ENCODE data around the gene CUL2.
"Not testable (repeated sequence)": the region's sequence is repeated elsewhere in the genome, so short reads cannot be mapped to it uniquely, and the experiment has no call there.

The CUL2 gene

GRCh38 chr10:35020481-35020880 lies 69.7 kb downstream of the CUL2 start:
- no peak for DNase-seq

GRCh38 chr10:35019041-35020024 lies 70.8 kb downstream of the CUL2 start:
- DNase-seq, result no peak

- no peak for DNase-seq
Observed at GRCh38 chr10:35017608-35018007, 72.5 kb downstream of the CUL2 start.

DNA sequence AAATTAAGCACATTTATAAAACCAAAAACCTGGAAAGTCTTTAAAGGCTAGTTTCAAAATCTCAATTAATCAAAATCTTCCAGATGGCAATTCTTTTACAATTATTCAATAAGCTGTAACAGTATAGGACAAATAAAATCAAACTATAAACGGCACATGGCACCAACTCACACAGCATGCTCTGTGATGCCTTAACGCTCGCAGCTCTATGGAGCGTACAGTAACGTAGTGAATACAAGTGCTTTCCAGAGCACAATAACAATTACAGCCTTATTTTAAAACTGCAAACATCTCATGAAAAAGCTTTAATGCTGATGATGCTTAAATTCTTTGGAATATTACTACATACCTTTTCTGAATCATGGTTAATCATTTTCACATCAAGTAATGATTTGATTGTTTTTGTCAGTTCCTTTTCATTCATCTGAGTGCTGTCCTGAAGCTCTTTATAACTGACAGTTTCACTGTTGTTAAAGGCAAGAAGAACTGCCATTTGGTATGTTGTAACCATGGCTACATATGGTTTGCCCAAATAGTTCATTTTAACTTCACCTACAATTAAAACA lies 74.2 kb downstream of the CUL2 start:
- no peak for DNase-seq

DNA sequence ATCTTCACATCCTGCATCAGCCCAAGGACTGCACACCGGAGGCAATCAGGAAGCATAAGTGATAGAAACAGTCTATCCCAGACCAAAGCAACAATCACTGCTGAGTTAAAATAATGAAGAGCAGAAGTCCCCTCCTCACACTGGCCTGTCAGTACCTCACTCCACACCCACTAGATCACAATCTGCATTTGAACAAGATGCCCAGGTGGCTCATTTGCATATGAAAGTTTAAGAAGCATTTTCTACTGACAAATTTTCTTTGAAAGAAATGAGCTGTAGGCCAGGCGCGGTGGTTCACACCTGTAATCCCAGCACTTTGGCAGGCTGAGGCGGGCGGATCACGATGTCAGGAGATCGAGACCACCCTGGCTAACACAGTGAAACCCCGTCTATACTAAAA lies 77.4 kb downstream of the CUL2 start:
- no peak for DNase-seq

- DNase-seq, result no peak
Observed at GRCh38 chr10:35011771-35012191, 78.4 kb downstream of the CUL2 start.

GRCh38 chr10:35007858-35008301 lies 82.3 kb downstream of the CUL2 start:
- DNase-seq, result no peak

DNA sequence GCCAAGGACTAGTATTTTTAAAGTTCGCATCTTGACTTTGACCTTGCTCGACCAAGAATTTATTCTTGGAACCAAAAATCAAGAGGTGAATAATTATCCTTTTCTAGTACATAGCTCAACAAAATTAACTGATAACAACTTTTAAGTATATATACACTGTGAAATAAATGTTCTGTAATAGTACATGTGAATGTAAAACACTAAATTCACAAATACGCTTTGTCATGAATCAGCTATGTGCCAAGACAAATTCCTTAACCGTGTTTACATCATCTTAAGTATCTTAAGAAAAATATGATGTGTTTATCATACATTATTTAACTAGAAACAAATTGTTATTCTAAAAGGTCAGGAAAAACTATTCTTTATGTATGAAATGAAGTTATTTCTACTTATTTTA lies 83.3 kb downstream of the CUL2 start:
- no peak for DNase-seq

DNA sequence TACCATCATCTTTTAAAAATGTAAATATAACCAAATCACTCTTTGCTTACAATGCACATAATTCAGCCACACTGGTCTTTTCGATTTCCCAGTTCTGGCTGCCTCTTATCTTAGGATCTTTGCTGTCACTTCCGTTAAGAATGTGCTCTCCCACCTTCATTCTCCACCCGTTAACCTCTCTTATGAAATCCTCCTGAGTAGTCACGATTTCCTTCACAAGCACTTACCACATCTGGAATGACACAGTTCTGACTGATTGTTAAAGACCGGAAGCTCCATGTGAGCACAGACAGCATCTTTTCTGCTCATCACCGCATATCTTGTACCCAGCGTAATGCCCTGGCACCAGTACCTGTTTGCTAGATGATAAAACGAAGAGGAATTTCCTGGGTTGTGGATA lies 84.3 kb downstream of the CUL2 start:
- no peak for DNase-seq

- no peak for DNase-seq
Observed at GRCh38 chr10:35004651-35005050, 85.5 kb downstream of the CUL2 start.

DNA sequence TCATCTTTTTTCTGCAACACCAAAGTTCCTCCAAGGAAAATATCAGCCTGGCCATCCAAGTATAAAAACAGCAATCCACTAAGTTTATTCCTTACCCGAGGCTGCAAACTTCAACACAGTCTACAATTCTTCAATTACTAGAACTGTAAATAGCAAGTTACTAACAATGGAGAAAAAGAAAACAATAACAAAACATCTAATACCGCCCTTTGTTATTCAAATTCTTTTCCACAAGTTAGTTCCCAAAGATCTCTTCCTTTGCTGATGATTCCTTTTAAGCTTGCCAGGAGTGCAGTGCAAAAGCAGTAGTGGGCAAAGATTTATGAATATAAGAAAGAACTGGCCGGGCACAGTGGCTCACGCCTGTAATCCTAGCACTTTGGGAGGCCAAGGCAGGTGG lies 86.2 kb downstream of the CUL2 start:
- no peak for DNase-seq

GRCh38 chr10:35000936-35001335 lies 89.2 kb downstream of the CUL2 start:
- no peak for DNase-seq

DNA sequence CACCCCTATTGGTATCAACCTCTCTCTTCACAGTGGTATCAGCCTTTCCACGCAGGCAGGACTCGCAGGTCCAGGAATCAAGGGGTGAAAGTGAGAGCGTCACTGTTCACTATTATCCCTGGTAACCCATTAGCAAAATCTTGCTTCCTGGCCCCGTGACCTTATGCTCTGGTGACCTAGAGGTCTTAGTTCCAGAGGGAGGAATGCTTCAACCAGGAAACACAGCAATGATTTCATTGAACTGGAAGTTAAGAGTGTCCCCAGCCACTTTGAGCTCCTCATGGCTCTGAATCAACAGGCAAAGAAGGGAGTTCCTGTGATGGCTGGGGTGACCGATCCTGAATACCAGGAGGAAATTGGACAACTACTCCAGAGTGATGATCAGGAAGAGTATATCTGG lies 90.6 kb downstream of the CUL2 start:
- no peak for DNase-seq

DNA sequence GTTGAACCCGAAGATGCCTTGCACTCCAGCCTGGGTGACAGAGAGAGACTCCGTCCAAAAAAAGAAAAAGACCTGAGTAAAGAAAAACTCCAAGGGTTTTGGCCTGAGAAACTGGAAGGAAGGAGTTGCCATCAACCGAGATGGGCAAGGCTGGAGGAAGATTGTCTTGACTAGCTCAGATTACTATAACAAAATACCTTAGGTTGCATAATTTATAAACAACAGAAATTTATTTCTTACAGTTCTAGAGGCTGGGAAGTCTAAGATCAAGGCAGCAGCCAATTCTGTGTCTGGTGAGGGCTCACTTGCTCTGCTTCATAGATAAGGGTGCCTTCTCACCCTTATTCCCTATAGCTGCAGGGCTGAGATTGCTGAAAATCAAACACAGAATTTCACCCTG lies 91.2 kb downstream of the CUL2 start:
- no peak for DNase-seq

DNA sequence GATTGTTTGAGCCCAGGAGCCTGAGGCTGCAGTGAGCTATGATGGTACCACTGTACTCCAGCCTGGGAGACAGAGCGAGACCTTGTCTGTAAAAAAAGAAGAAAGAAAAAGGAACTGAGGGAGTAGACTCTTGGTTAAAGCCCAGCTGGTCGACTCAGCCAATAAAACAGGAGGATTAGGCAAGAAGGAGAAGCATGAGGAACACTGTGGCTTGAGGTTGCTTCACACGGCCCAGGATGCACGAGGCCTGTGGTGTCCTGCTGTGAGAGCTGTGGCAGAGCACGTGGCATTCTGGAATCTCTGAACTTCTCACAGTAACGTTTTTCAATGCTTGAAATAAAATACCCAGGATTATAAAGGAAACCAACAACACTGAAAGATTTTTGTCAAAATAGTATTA lies 93.3 kb downstream of the CUL2 start:
- peak in 7 of 56 donors; percentile 4 to 26 (median 7) for DNase-seq

- no peak for DNase-seq
Observed at GRCh38 chr10:34995925-34996324, 94.2 kb downstream of the CUL2 start.

DNA sequence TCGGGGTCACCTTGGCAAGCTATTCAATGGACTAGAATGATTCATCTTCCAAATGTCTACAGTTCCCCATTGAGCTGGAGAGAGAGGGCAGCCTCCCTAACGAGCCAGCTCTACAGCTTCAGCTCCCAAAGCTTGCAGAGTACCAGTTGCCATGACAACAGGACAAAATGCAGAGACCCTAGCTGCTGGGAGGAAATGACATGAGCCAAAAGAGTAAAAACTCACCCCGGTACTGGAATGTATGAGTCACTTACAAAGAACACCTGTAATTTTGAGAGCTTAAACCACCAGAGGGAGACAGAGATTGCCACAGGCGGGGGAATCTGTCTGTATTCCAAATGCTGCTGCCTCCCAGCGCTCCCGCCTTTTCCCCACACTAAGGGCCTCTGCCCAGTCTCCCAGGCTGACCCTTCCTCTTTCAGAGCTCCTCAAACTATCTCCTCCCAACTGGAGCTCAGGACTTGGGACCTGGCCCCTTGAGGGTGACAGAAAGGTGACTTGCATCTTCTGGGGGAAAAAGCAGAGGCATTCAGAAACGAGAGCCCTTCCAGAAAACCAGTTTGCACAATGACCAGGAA lies 95.5 kb downstream of the CUL2 start:
- DNase-seq, result peak in 25 of 56 donors; percentile 1 to 48 (median 9)

DNA sequence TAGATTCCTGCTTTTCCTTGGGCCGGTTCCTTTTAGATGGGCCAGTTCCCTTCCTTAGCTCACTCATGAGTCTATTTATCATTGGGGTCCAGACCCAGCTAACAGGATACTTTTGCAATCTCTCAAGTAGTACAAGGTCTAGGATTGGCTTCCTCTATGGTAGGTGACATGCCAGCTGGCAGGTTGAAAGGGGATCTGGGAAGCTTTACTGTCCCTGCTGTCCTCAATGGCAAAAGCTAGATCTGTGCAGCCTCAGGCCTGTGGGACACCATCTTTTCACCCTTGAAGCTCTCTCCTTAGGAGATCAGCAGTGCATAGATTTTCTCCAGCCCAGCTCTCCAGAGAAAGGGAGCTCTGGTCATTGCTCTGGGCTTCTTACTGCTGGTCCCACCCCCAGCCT lies 96.4 kb downstream of the CUL2 start:
- no peak for DNase-seq

GRCh38 chr10:34991117-34991516 lies 99.0 kb downstream of the CUL2 start:
- DNase-seq, result not testable (repeated sequence)

DNA sequence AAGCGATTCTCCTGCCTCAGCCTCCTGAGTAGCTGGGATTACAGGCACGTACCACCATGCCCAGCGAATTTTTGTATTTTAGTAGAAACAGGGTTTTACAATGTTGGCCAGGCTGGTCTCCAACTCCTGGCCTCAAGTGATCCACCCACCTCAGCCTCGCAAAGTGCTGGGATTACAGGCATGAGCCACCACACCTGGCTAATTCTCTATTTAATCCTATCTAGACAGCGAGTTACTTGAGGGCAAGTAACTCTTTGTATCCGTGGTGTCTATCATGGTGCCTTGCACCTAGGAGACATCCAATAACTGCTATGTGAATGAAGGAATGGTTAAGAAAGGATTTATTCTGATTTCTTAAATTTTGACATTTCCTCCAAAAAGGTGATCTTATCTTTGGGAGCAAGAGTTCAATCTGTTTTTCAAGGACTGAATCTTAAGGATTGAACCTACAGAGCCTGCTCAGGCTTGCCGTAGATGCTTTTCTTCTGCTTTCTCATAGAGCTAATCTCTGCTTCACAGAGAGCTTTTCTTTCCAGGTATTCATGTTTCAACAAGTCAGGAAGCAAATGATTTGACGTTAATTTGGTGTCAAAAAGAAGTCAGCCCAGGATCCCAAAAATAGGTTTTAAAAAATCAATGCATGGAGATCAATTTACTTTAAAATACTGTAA lies 101.6 kb downstream of the CUL2 start:
- no peak for DNase-seq

DNA sequence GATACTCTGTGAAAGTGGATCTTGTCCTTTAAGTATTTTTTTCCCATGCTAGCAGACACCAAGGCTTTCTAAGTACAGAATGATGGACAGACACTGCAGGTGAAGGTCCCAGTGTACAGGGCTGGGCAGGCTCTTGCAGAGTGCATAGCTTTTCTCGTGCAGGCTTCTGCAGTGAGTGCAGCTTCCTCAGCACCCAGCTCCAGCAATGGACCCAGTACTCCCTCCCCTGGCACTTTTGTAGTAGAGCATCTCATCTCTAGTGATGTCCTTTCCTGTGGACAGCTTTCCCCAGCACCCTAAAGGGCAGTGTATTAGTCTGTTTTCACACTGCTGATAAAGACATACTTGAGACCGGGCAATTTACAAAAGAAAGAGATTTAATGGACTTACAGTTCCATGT lies 104.3 kb downstream of the CUL2 start:
- no peak for DNase-seq

- DNase-seq, result no peak
Observed at GRCh38 chr10:34985146-34985545, 105.0 kb downstream of the CUL2 start.

Measured in amygdala (tissue), 56 donors.